Adrenal gland (tissue), 12 donors: Measurements from ENCODE around the gene RPTOR. TPM values are rescaled to one million over a fixed set of nuclear protein-coding genes. Genes with fewer than 3 reads are reported as not detected.

Experiments used
- DNase-seq, 7 donors: peaks; one replicate each; pipeline ENCODE4 v3.0.0-alpha.2; 2019 to 2020
- H3K27ac ChIP-seq, 5 donors: fragments of 200-600 bp; sonication (generic) in 4 of 5; 1 replicate in 3 of 5; 2 replicates in 2 of 5; pipeline versions ENCODE4 v1.5.1 to v1.8.0; 2016 to 2020; ENCODE audit warnings: mild to moderate bottlenecking in 1 of 5
- H3K27me3 ChIP-seq: fragments of 200-600 bp; 2 replicates; pipeline ENCODE4 v1.8.0; 2021
- H3K36me3 ChIP-seq, 2 donors: fragments of 200-600 bp; replicated peaks in 1 of 2; 1 replicate in 1 of 2; 2 replicates in 1 of 2; pipeline versions ENCODE4 v1.5.1 to v1.8.0; 2018 to 2022
- H3K4me1 ChIP-seq, 2 donors: fragments of 200-600 bp; replicated peaks in 1 of 2; 1 replicate in 1 of 2; 2 replicates in 1 of 2; pipeline versions ENCODE4 v1.5.1 to v1.8.0; 2018 to 2021
- H3K4me3 ChIP-seq, 4 donors: fragments of 200-600 bp; sonication (generic) in 3 of 4; one replicate each; pipeline ENCODE4 v1.5.1; 2016 to 2018
- H3K9me3 ChIP-seq, 3 donors: fragments of 200-600 bp; sonication (generic) in 1 of 3; replicated peaks in 1 of 3; 1 replicate in 2 of 3; 2 replicates in 1 of 3; pipeline versions ENCODE4 v1.5.1 to v1.8.0; 2016 to 2021
- POLR2A ChIP-seq, 2 donors: fragments of 450-650 bp; IDR thresholded peaks; one replicate each; pipeline ENCODE4 v1.6.1; 2017; ENCODE audit warnings: antibody characterized with exemption in 2 of 2, mild to moderate bottlenecking in 2 of 2, moderate library complexity in 1 of 2
- WGBS, 4 donors: extraction: QIAGEN DNeasy Blood & Tissue Kit in 2 of 4; methylation state at CpG; one replicate each; pipeline versions ENCODE4 v1.1.5 to v1.1.7; 2013 to 2017; 5-methylcytosine and 5-hydroxymethylcytosine counted together
- intact Hi-C, 2 donors: fragments of 100-400 bp; cut with DNase I; formaldehyde crosslinking; loops; one replicate each; pipeline versions ENCODE4 v1.14.1 to v1.15.0; 2022 to 2023
- polyA plus RNA-seq, 3 donors: library from polyadenylated mRNA; stranded (reverse); fragments of 200-250 nt in 2 of 3; fragments of 350-450 nt in 1 of 3; fragmentation: Illumina TruSeq in 1 of 3; extraction: RNeasy Lipid Tissue Mini Kit (QIAGEN cat#74804) in 1 of 3; gene quantifications; one replicate each; pipeline ENCODE4 v1.2.3, GENCODE V29; 2013 to 2014
- total RNA-seq, 9 donors: library from RNA; depleted of rRNA in 4 of 9; stranded (reverse); fragments of >200 nt in 4 of 9; fragments of 120-200 nt in 1 of 9; fragmentation: NEBNext Ultra II Directional in 1 of 9; extraction: Animal tissue kit (Norgen Biotek cat#: 25700) in 1 of 9; gene quantifications; one replicate each; pipeline versions ENCODE4 v1.1.0 to v1.2.4, GENCODE V29; 2013 to 2023
- TF ChIP-seq, protein P1 (sequence below), 6 experiments: fragments of 450-650 bp in 4 of 6; fragments of 200-600 bp in 2 of 6; sonication (generic) in 1 of 6; IDR thresholded peaks; 1 replicate in 5 of 6; 2 replicates in 1 of 6; pipeline versions ENCODE4 v1.5.1 to v1.8.0; 2016 to 2021; ENCODE audit warnings: antibody characterized with exemption in 6 of 6, mild to moderate bottlenecking in 2 of 6, moderate library complexity in 1 of 6
- donor health status: healthy with polysubstance abuse.
- donor health status: Bipolar disorder and iron deficiency.
- donor health status: DM: yes; HTN: yes; CAD: no.
- donor health status: DM: no; HTN: no; CAD: no.
- donor health status: DM: no; HTN: no; CAD: no.
- donor health status: DM: yes; HTN: yes; CAD: no.

Gene RPTOR
- total and polyA plus RNA-seq, 12 donors, result 9.7 to 53.3 (median 29.7) TPM

DNA sequence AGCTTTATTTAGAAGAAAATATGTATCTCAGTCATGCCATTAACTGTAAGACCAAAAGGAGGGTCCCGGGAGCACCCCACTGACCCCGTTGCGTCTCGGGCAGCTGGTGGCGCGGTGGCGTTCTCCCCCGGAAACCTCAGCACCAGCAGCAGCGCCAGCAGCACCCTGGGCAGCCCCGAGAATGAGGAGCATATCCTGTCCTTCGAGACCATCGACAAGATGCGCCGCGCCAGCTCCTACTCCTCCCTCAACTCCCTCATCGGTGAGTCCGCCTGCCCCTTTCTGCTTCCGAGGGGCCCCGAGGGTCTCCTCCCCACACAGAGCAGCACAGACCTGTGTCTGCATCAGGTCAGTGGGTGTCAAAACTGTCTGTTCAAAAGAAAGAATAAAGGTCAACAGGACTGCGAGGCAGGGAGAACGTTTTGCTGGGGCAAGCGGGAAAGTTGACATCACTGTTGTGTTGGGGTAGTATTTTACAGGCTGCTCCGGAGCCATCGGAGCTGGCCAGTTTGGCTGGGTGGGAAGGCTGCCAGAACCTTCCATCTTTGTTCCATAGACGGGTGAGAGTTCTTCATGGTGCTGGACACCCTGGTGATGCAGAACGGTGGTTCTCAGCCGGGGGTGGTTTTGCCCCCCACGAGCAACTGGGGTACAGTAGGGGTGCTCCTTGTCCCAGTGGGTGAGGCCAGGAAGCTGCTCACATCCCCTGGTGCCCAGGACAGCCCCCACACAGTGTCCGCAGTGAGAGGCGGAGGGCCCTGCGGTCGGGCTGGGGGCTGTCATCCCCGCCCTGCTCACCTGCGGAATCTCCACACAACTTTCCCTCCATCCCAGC, 349.2 kb downstream of the RPTOR start:
- TF ChIP-seq POLR2A (IDR thresholded peaks at IDR 0.05), result no peak
- TF ChIP-seq, protein P1, sequence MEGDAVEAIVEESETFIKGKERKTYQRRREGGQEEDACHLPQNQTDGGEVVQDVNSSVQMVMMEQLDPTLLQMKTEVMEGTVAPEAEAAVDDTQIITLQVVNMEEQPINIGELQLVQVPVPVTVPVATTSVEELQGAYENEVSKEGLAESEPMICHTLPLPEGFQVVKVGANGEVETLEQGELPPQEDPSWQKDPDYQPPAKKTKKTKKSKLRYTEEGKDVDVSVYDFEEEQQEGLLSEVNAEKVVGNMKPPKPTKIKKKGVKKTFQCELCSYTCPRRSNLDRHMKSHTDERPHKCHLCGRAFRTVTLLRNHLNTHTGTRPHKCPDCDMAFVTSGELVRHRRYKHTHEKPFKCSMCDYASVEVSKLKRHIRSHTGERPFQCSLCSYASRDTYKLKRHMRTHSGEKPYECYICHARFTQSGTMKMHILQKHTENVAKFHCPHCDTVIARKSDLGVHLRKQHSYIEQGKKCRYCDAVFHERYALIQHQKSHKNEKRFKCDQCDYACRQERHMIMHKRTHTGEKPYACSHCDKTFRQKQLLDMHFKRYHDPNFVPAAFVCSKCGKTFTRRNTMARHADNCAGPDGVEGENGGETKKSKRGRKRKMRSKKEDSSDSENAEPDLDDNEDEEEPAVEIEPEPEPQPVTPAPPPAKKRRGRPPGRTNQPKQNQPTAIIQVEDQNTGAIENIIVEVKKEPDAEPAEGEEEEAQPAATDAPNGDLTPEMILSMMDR (IDR thresholded peaks at IDR 0.05), result no peak
- no peak for DNase-seq
- H3K4me1 ChIP-seq, result peaks cover 15 to 22% of the 10 kb centered on the region in 2 donors
- intact Hi-C loops, result no loop called here
- no peaks in the 10 kb centered on the region for H3K9me3 ChIP-seq
- H3K4me3 ChIP-seq, result no peak overlapping the region
- H3K27me3 ChIP-seq, result no peaks in the 10 kb centered on the region
- H3K36me3 ChIP-seq, result peaks cover 0 to 11% of the 10 kb centered on the region in 2 donors
- WGBS, 4 donors, result 86 to 96% (median 95%) methylated on average over 17 to 34 of the region's 34 CpGs
- H3K27ac ChIP-seq, result no peak overlapping the region

DNA sequence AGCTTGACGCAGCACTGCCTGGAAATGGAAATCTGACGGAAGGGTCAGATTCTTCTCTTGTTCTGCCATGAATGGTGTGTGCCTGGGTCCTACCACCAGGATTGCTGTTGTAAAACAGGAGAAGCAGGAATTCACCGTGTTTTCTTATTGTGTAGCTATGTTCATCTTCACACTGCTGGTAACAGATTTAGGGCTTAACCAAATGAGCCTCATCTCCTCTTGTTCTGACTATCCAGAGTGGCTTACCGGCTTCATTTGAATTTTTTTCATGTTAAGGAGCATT, 349.7 kb downstream of the RPTOR start:
- H3K27me3 ChIP-seq, result no peaks in the 10 kb centered on the region
- no peaks in the 10 kb centered on the region for H3K9me3 ChIP-seq
- peaks cover 0 to 16% of the 10 kb centered on the region in 2 donors for H3K36me3 ChIP-seq
- peaks cover 15 to 27% of the 10 kb centered on the region in 2 donors for H3K4me1 ChIP-seq
- intact Hi-C loops, result no loop called here
- DNase-seq, result no peak
- TF ChIP-seq POLR2A (IDR thresholded peaks at IDR 0.05), result no peak
- TF ChIP-seq, protein P1 (IDR thresholded peaks at IDR 0.05), result no peak
- no peak overlapping the region for H3K4me3 ChIP-seq
- WGBS, 4 donors, result 93 to 95% (median 94%) methylated on average over 3 to 4 of the region's 4 CpGs
- no peak overlapping the region for H3K27ac ChIP-seq

DNA sequence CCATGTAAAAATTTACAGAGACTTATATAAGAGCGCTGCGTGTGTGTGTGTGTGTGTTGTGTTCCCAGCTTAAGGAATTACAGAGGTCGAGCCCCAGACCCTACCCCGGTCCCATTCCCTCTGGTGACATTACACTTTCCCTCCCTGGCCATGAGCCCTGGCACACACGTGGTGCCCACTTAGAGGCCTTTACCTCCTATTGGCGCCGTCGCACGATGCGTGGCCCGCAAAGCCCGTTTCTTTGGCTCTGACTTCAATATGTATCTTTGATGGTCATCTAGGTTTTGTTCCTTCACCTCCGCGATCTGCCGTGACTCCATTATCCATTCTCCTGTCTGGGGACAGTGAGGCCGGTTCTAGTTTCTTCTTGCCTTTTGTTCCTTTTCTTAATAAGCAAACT, 350.1 kb downstream of the RPTOR start:
- Histone ChIP-seq H3K9me3 (no peaks in the 10 kb centered on the region), H3K27ac (no peak overlapping the region), H3K27me3 (no peaks in the 10 kb centered on the region), H3K36me3 (peaks cover 0 to 16% of the 10 kb centered on the region in 2 donors), H3K4me3 (no peak overlapping the region), H3K4me1 (peaks cover 15 to 30% of the 10 kb centered on the region in 2 donors)
- WGBS, 4 donors, result 94 to 97% (median 96%) methylated on average over 15 to 16 of the region's 16 CpGs
- DNase-seq, result no peak
- intact Hi-C loops, result no loop called here
- no peak for TF ChIP-seq POLR2A (IDR thresholded peaks at IDR 0.05)
- TF ChIP-seq, protein P1 (IDR thresholded peaks at IDR 0.05), result no peak

DNA sequence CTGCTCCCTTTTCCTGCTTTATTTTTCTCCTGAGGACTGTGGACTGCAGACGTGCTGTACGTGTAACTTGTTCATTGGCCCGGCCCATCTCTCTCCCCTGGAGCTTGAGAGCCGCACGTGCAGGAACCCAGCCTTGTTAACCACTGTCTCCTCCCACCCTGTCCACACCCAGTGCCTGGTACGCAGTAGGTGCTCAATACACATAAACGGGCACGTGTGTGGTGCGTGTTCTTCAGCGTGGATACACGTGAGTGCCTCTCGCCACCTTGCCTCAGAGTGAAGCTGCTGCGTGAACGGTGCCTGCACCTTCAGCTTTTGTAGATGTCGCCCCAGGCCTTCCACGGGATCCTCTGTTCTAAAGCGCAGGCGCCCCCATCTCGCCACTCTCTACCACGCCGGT, 350.7 kb downstream of the RPTOR start:
- intact Hi-C loops, result no loop called here
- 82 to 96% (median 85%) methylated on average over 14 to 21 of the region's 21 CpGs for WGBS, 4 donors
- no peak overlapping the region for H3K27ac ChIP-seq
- no peak for DNase-seq
- no peaks in the 10 kb centered on the region for H3K27me3 ChIP-seq
- peaks cover 0 to 16% of the 10 kb centered on the region in 2 donors for H3K36me3 ChIP-seq
- H3K4me1 ChIP-seq, result peaks cover 15 to 32% of the 10 kb centered on the region in 2 donors
- no peak overlapping the region for H3K4me3 ChIP-seq
- H3K9me3 ChIP-seq, result no peaks in the 10 kb centered on the region
- TF ChIP-seq POLR2A (IDR thresholded peaks at IDR 0.05), result no peak
- TF ChIP-seq, protein P1 (IDR thresholded peaks at IDR 0.05), result no peak
